Fibroblast of villous mesenchyme (primary cell): ENCODE measurements around the gene ADGRL3. TPM values are rescaled to one million over a fixed set of nuclear protein-coding genes. Genes with fewer than 3 reads are reported as not detected.

Source experiments
- DNase-seq: peaks from one replicate; pipeline ENCODE4 v3.0.0-alpha.2; 2010; ENCODE audit warnings: low read depth
- H3K4me3 ChIP-seq: 2 replicates; pipeline ENCODE4 v1.5.1; 2011; ENCODE audit warnings: low read depth, mild to moderate bottlenecking, low read length
- total RNA-seq: library from RNA; depleted of rRNA; stranded (reverse); fragments of >200 nt; gene quantifications from 2 replicates; pipeline ENCODE4 v1.2.3, GENCODE V29; 2012
- TF ChIP-seq, protein P1 (sequence below): IDR thresholded peaks from 2 replicates; pipeline ENCODE4 v1.5.1; 2012; ENCODE audit warnings: low read depth, mild to moderate bottlenecking, low read length; ENCODE audit not compliant: insufficient read depth

The ADGRL3 gene
- total RNA-seq, 1 donor, result 2.2 TPM

DNA sequence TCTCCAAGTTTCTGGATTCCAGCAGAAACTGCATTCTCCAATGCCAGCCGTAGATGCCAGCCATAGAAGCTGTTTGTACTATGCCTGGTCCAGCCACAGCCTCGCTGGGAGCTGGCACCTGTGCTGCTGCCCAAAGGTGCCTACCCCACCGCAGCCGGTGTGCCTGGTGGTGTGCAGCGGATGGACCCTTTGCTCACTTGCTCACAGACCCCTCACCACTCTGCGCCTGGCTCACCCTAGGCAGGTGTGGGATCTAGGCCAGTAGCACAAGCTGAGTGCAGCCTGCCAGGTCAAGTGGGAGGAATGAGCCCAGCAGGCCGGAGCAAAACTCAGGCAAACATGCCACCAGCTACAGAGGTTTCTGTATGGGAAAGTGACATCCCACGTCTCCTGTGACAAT lies 463.2 kb downstream of the ADGRL3 start:
- H3K4me3 ChIP-seq, result no peak overlapping the region
- no peak for DNase-seq
- TF ChIP-seq, protein P1, sequence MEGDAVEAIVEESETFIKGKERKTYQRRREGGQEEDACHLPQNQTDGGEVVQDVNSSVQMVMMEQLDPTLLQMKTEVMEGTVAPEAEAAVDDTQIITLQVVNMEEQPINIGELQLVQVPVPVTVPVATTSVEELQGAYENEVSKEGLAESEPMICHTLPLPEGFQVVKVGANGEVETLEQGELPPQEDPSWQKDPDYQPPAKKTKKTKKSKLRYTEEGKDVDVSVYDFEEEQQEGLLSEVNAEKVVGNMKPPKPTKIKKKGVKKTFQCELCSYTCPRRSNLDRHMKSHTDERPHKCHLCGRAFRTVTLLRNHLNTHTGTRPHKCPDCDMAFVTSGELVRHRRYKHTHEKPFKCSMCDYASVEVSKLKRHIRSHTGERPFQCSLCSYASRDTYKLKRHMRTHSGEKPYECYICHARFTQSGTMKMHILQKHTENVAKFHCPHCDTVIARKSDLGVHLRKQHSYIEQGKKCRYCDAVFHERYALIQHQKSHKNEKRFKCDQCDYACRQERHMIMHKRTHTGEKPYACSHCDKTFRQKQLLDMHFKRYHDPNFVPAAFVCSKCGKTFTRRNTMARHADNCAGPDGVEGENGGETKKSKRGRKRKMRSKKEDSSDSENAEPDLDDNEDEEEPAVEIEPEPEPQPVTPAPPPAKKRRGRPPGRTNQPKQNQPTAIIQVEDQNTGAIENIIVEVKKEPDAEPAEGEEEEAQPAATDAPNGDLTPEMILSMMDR, result no peak

DNA sequence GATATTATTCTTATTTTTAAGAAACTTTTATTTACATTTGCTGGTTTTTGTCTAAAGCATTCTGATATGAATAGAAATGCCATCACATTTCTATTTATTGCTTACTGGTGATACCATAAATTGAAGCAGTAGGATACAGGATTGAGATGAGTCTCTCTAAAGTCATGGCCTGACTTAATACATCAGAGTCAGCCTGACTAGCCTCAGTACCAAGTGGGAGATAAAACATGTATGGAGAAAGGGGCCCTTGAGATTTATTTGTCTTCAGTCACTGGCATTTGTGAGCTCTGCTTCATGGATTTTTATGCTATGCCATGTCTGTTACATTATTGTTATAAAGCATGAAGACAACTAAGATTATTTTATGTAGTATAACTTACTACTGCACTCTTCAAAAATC lies 465.5 kb downstream of the ADGRL3 start:
- TF ChIP-seq, protein P1, result no peak
- DNase-seq, result no peak
- H3K4me3 ChIP-seq, result no peak overlapping the region

DNA sequence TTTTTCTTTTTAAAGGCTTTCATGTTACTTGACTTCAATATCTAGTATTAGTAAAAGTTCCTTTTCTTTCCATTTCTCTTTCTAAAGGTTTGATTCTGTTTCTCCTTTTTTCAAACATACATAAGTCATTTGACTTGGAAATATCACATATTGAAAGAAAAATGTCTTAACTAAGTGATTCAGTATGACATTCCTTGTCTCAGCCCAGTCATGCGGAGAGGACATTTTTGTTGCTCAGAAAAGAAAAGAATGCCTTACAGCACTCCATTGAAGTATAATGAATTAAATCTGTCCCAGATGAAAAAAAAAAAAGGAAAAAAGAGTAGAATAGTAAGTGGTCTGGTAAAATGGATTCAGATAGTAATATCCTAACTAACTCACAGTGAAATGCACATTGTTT lies 466.1 kb downstream of the ADGRL3 start:
- H3K4me3 ChIP-seq, result no peak overlapping the region
- TF ChIP-seq, protein P1, result no peak
- no peak for DNase-seq

DNA sequence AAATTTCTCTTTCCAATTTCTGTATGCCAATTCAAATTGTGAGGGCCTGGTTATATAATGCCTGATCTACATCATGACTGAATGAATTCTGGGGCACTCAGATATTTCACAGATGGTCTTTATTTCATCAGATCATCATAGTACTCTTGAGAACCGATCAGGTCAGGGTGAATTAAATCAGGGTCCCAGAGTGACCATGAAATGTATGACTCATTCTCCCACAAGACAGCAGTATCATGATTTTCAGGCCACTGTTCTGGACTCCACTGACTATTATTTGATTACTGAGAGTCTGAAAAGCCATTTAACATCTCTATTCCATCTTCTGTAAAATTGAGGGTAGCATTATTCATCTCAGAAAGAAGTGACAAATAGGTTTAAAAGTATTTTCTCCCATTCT lies 471.5 kb downstream of the ADGRL3 start:
- TF ChIP-seq, protein P1, result no peak
- no peak for DNase-seq
- H3K4me3 ChIP-seq, result no peak overlapping the region

DNA sequence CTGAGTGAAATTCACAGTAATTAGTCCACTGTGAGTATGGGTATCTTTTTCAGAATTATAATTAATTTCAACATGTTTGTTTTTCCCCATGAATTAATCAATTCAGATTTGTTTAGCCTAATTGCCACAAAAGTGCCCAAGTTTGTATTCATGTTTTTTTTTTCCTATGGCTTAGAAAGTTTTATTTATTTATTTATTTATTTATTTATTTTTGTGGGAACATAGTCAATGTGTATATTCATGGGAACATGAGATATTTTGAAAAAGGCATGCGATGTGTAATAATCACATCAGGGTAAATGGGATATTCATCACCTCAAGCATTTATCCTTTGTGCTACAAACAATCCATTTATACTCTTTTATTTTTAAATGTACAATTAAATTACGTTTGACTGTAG lies 475.3 kb downstream of the ADGRL3 start:
- TF ChIP-seq, protein P1, result no peak
- H3K4me3 ChIP-seq, result no peak overlapping the region
- no peak for DNase-seq

DNA sequence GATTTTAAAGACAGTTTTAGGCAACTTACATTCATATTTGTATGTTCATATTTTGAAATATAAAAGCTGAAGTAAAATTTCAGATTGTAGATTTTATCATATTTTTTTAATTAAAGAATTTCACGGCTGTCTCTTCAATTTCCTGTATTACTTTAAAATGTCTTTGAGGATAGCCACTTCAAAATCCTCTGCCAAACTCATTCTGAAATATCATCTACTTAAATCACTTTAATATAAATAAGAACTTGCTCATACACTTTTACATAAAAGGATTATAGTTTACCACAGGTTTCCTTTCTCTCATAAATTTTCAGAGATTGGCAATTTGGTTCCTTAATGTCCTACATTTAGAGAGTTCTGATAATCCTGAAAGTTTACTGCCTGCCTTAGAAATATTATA lies 478.2 kb downstream of the ADGRL3 start:
- no peak for DNase-seq
- no peak overlapping the region for H3K4me3 ChIP-seq
- TF ChIP-seq, protein P1, result no peak

DNA sequence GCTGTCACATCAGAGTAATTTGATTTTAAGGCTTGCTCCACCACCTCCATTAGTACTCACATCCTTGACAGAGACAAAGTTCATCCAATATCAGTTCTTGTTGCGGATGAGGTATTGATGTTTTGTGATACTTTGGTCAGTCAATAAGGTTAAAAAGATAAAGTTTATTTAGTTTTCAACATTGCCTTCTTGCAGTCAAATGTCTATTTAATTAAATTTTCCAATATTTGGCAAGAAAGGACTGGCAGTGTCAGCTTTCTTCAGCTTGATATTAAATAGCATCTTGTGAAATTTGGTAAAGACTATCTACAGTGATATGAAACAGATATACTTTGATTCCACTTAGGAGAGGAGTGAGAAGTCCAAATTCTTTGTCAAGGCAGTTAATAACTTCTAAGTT lies 493.4 kb downstream of the ADGRL3 start:
- no peak for DNase-seq
- no peak overlapping the region for H3K4me3 ChIP-seq
- TF ChIP-seq, protein P1, result no peak
